Endothelial cell of umbilical vein (primary cell): ENCODE measurements around the gene ATP6V1B1. TPM values are rescaled to one million over a fixed set of nuclear protein-coding genes. Genes with fewer than 3 reads are reported as not detected.
A peak's percentile ranks its signal among the peaks of the same experiment; 100 is the strongest.

Experiments
- BruUV-seq: library from RNA; stranded (reverse); fragments of 400-500 nt; replicated peaks from 2 replicates; lab custom pipeline; 2021; lab: Mats Ljungman, UMichigan
- CTCF ChIA-PET: fragments of 300-600, 350-600 bp; sonication (Branson Sonifier 250); formaldehyde crosslinking; loops from one replicate; lab custom pipeline; 2021; ENCODE audit warnings: antibody characterized with exemption, inconsistent platforms; lab: Charles Lee
- POLR2A ChIA-PET: fragments of 300-600, 350-600 bp; sonication (Branson Sonifier 250); formaldehyde crosslinking; loops from one replicate; lab custom pipeline; 2021; ENCODE audit warnings: antibody characterized with exemption, inconsistent platforms; lab: Charles Lee
- DNase-seq: peaks from one replicate; pipeline ENCODE4 v3.0.0-alpha.2; 2011; ENCODE audit warnings: low read depth, low spot score
- FAIRE-seq: peaks from 2 replicates; lab custom pipeline; 2011; peaks lifted over from hg19 to GRCh38; lab: Jason Lieb, UNC
- H2AFZ ChIP-seq: 2 replicates; pipeline ENCODE4 v1.6.0; 2012; ENCODE audit warnings: low read depth, low read length, control low read depth, inconsistent platforms
- H3K27ac ChIP-seq: 2 replicates; pipeline ENCODE4 v1.5.1; 2011; ENCODE audit warnings: low read depth, mild to moderate bottlenecking, control low read depth, low read length, moderate library complexity; ENCODE audit not compliant: insufficient read depth
- H3K27me3 ChIP-seq, 2 experiments: 2 replicates each; pipeline versions ENCODE4 v1.6.0 to v1.6.1; 2011; ENCODE audit warnings: low read length in 2 of 2, mixed read lengths in 1 of 2; ENCODE audit not compliant: control insufficient read depth in 2 of 2, insufficient read depth in 2 of 2
- H3K36me3 ChIP-seq, 2 experiments: 2 replicates in 1 of 2; 3 replicates in 1 of 2; pipeline ENCODE4 v1.5.1; 2011; ENCODE audit warnings: low read length in 2 of 2, mild to moderate bottlenecking in 1 of 2, moderate library complexity in 1 of 2; ENCODE audit not compliant: control insufficient read depth in 2 of 2, insufficient read depth in 2 of 2; ENCODE audit errors: extremely low read depth in 1 of 2
- H3K4me1 ChIP-seq: 3 replicates; pipeline ENCODE4 v1.5.1; 2011; ENCODE audit warnings: mild to moderate bottlenecking, low read length; ENCODE audit not compliant: control insufficient read depth, insufficient read depth; ENCODE audit errors: extremely low read depth
- H3K4me2 ChIP-seq: 2 replicates; pipeline ENCODE4 v1.6.1; 2011; ENCODE audit warnings: low read length, control low read depth, mixed read lengths; ENCODE audit not compliant: insufficient read depth
- H3K4me3 ChIP-seq, 3 experiments: fragments of 200-600 bp in 1 of 3; sonication (generic), shearing (Covaris generic) in 1 of 3; replicated peaks in 1 of 3; 2 replicates each; pipeline ENCODE4 v1.5.1; 2011 to 2016; ENCODE audit warnings: control low read depth in 3 of 3, low read length in 3 of 3, mild to moderate bottlenecking in 2 of 3, inconsistent platforms in 1 of 3, low read depth in 1 of 3, moderate library complexity in 1 of 3; ENCODE audit not compliant: insufficient read depth in 1 of 3
- H3K79me2 ChIP-seq: 2 replicates; pipeline ENCODE4 v1.6.0; 2012; ENCODE audit warnings: low read length, inconsistent platforms; ENCODE audit not compliant: control insufficient read depth, insufficient read depth
- H3K9ac ChIP-seq: replicated peaks from 2 replicates; pipeline ENCODE3; 2011; ENCODE audit warnings: low read length, control low read depth; ENCODE audit not compliant: insufficient read depth; ENCODE audit errors: extremely low read depth
- H3K9me1 ChIP-seq: replicated peaks from 3 replicates; pipeline ENCODE4 v1.6.0; 2011; ENCODE audit warnings: mild to moderate bottlenecking, low read length; ENCODE audit not compliant: control insufficient read depth, insufficient read depth; ENCODE audit errors: extremely low read depth
- H3K9me3 ChIP-seq: replicated peaks from 2 replicates; pipeline ENCODE4 v1.5.1; 2012; ENCODE audit warnings: low read length, inconsistent platforms; ENCODE audit not compliant: control insufficient read depth, insufficient read depth
- H4K20me1 ChIP-seq: replicated peaks from 2 replicates; pipeline ENCODE3; 2011; ENCODE audit warnings: mild to moderate bottlenecking, low read length; ENCODE audit not compliant: control insufficient read depth, insufficient read depth; ENCODE audit errors: extremely low read depth
- CTCF ChIP-seq, 2 donors: IDR thresholded peaks; 1 replicate in 1 of 2; 2 replicates in 1 of 2; pipeline ENCODE4 v1.5.1; 2011; ENCODE audit warnings: low read length in 2 of 2, mild to moderate bottlenecking in 2 of 2, moderate library complexity in 2 of 2, control low read depth in 1 of 2, inconsistent platforms in 1 of 2, low read depth in 1 of 2; ENCODE audit not compliant: insufficient read depth in 1 of 2; ENCODE audit errors: extremely low read depth in 1 of 2
- EZH2 ChIP-seq: IDR thresholded peaks from 2 replicates; pipeline ENCODE4 v1.6.1; 2012; ENCODE audit warnings: borderline replicate concordance, low read depth, mild to moderate bottlenecking, moderate library complexity, low read length, inconsistent platforms; ENCODE audit not compliant: severe bottlenecking
- FOS ChIP-seq: IDR thresholded peaks from 2 replicates; pipeline ENCODE4 v1.6.1; 2011; ENCODE audit warnings: mild to moderate bottlenecking, low read length, moderate library complexity, borderline replicate concordance; ENCODE audit not compliant: insufficient read depth
- GATA2 ChIP-seq: IDR thresholded peaks from 2 replicates; pipeline ENCODE4 v1.7.0; 2011; ENCODE audit warnings: low read depth, mild to moderate bottlenecking, moderate library complexity, mixed read lengths, low read length; ENCODE audit not compliant: insufficient read length, insufficient read depth
- JUN ChIP-seq: IDR thresholded peaks from 2 replicates; pipeline ENCODE4 v1.6.1; 2011; ENCODE audit warnings: borderline replicate concordance, low read depth; ENCODE audit not compliant: insufficient read length, insufficient read depth
- MAX ChIP-seq: IDR thresholded peaks from 2 replicates; pipeline ENCODE4 v1.6.1; 2011; ENCODE audit not compliant: insufficient read depth, insufficient read length
- MYC ChIP-seq: IDR thresholded peaks from one replicate; pipeline ENCODE4 v1.6.1; 2011; ENCODE audit warnings: mild to moderate bottlenecking, low read depth, low read length
- POLR2A ChIP-seq: IDR thresholded peaks from 2 replicates; pipeline ENCODE4 v1.6.1; 2012; ENCODE audit warnings: low read depth, mild to moderate bottlenecking, control low read depth, low read length
- POLR2AphosphoS5 ChIP-seq: IDR thresholded peaks from 2 replicates; pipeline ENCODE4 v1.6.1; 2012; ENCODE audit warnings: low read depth, mild to moderate bottlenecking, control low read depth, low read length, moderate library complexity; ENCODE audit not compliant: insufficient read depth
- dilution Hi-C: fragments of 300-500 bp; cut with MboI; formaldehyde crosslinking; loops from one replicate; pipeline ENCODE4 v1.15.0; 2019; ENCODE audit warnings: low sequenced_read_pairs; ENCODE audit not compliant: extremely low pct_ligation_motif_present
- intact Hi-C: fragments of 100-400 bp; cut with micrococcal nuclease; formaldehyde crosslinking; loops from one replicate; pipeline ENCODE4 v1.10.0; 2022
- polyA plus RNA-seq, 4 experiments: library from polyadenylated mRNA; depleted of rRNA in 3 of 4; stranded (reverse) in 3 of 4; unstranded in 1 of 4; fragments of >200 nt; gene quantifications; 2 replicates each; pipeline versions ENCODE4 v1.2.1 to v1.2.3, GENCODE V29; 2011 to 2012; ENCODE audit warnings: missing spikeins in 1 of 4
- total RNA-seq: library from RNA; stranded (reverse); gene quantifications from 2 replicates; pipeline ENCODE4 v1.2.3, GENCODE V29; 2021

ATP6V1B1 gene
- total and polyA plus RNA-seq, 2 donors (not counting 3 experiments of a cell fraction or from before 2014, with no cell fraction given), result 0.77 TPM; not detected in 1

- no peak for TF ChIP-seq POLR2AphosphoS5
- no peak for TF ChIP-seq FOS
- TF ChIP-seq POLR2A, result no peak
- peak; percentile 17 to 19 for TF ChIP-seq CTCF (IDR thresholded peaks at IDR 0.05; ENCODE audit: extremely low read depth in 1 of 2, insufficient read depth in 1 of 2, low read depth in 1 of 2, low read length in 2 of 2)
- H3K36me3 ChIP-seq, result no peaks in the 10 kb centered on the region
- H3K9me1 ChIP-seq, result no peaks in the 10 kb centered on the region
- FAIRE-seq, result no peak
- H3K4me1 ChIP-seq, result peaks cover 16% of the 10 kb centered on the region
- no TSS peak for BruUV-seq
- DNase-seq, result no peak
- H3K9ac ChIP-seq, result no peak overlapping the region
- no peak overlapping the region for H2AFZ ChIP-seq
- H3K27ac ChIP-seq, result no peak overlapping the region
- H3K4me2 ChIP-seq, result no peak overlapping the region
- dilution Hi-C loops (no loop called here), intact Hi-C loops (no loop called here)
- no peaks in the 10 kb centered on the region for H3K9me3 ChIP-seq
- CTCF ChIA-PET, result interaction anchor here (0.9 to 2.0 kb wide), 5 partner anchors 8 to 52 kb away, joined by 3 to 5 read pairs (median 3); no protein-coding TSS in a partner anchor
- no peak overlapping the region for H3K4me3 ChIP-seq
- H3K79me2 ChIP-seq, result no peaks in the 10 kb centered on the region
- peaks cover 3% of the 10 kb centered on the region in 2 experiments for H3K27me3 ChIP-seq
- H4K20me1 ChIP-seq, result no peaks in the 10 kb centered on the region
- POLR2A ChIA-PET, result no interaction called here
Observed at GRCh38 chr2:70923378-70924015, 12.2 kb upstream of the ATP6V1B1 start.

GRCh38 chr2:70926042-70926441 lies 9.7 kb upstream of the ATP6V1B1 start:
- H3K9me3 ChIP-seq, result no peaks in the 10 kb centered on the region
- no peaks in the 10 kb centered on the region for H4K20me1 ChIP-seq
- no peaks in the 10 kb centered on the region for H3K36me3 ChIP-seq
- no peaks in the 10 kb centered on the region for H3K9me1 ChIP-seq
- intact Hi-C loops, result no loop called here
- ChIA-PET CTCF (interaction anchor here (2.0 to 3.0 kb wide), 2 partner anchors 22 to 137 kb away, joined by 5 to 15 read pairs; no protein-coding TSS in a partner anchor), POLR2A (no interaction called here)
- dilution Hi-C loops, result no loop called here
- no peak overlapping the region for H3K27ac ChIP-seq
- BruUV-seq, result no TSS peak
- no peaks in the 10 kb centered on the region for H3K79me2 ChIP-seq
- H3K4me3 ChIP-seq, result no peak overlapping the region
- peaks cover 3% of the 10 kb centered on the region in 2 experiments for H3K27me3 ChIP-seq
- FAIRE-seq (no peak), DNase-seq (no peak)
- H2AFZ ChIP-seq, result no peak overlapping the region
- peaks cover 16% of the 10 kb centered on the region for H3K4me1 ChIP-seq
- H3K4me2 ChIP-seq, result no peak overlapping the region
- no peak overlapping the region for H3K9ac ChIP-seq
- TF ChIP-seq MYC, result no peak
- TF ChIP-seq POLR2AphosphoS5, result no peak
- no peak for TF ChIP-seq MAX
- TF ChIP-seq GATA2, result no peak
- no peak for TF ChIP-seq FOS
- no peak for TF ChIP-seq CTCF (IDR thresholded peaks at IDR 0.05; ENCODE audit: extremely low read depth in 1 of 2, insufficient read depth in 1 of 2, low read depth in 1 of 2, low read length in 2 of 2)
- no peak for TF ChIP-seq JUN
- TF ChIP-seq EZH2, result no peak
- TF ChIP-seq POLR2A, result no peak
